Gastrocnemius medialis (tissue), 4 donors: ENCODE measurements around the gene TXNDC5.

ENCODE experiments used
- CTCF ChIP-seq, 5 experiments: fragments of 450-650 bp in 3 of 5; fragments of 200-600 bp in 2 of 5; sonication (generic) in 2 of 5; IDR thresholded peaks in 4 of 5; conservative IDR thresholded peaks in 1 of 5; 1 replicate in 4 of 5; 2 replicates in 1 of 5; pipeline ENCODE4 v1.5.1; 2016 to 2019; ENCODE audit warnings: antibody characterized with exemption in 5 of 5, mild to moderate bottlenecking in 3 of 5, moderate library complexity in 3 of 5
- POLR2A ChIP-seq, 2 donors: fragments of 450-650 bp; IDR thresholded peaks; one replicate each; pipeline ENCODE4 v1.6.1; 2017; ENCODE audit warnings: antibody characterized with exemption in 2 of 2, mild to moderate bottlenecking in 2 of 2, moderate library complexity in 2 of 2

DNA sequence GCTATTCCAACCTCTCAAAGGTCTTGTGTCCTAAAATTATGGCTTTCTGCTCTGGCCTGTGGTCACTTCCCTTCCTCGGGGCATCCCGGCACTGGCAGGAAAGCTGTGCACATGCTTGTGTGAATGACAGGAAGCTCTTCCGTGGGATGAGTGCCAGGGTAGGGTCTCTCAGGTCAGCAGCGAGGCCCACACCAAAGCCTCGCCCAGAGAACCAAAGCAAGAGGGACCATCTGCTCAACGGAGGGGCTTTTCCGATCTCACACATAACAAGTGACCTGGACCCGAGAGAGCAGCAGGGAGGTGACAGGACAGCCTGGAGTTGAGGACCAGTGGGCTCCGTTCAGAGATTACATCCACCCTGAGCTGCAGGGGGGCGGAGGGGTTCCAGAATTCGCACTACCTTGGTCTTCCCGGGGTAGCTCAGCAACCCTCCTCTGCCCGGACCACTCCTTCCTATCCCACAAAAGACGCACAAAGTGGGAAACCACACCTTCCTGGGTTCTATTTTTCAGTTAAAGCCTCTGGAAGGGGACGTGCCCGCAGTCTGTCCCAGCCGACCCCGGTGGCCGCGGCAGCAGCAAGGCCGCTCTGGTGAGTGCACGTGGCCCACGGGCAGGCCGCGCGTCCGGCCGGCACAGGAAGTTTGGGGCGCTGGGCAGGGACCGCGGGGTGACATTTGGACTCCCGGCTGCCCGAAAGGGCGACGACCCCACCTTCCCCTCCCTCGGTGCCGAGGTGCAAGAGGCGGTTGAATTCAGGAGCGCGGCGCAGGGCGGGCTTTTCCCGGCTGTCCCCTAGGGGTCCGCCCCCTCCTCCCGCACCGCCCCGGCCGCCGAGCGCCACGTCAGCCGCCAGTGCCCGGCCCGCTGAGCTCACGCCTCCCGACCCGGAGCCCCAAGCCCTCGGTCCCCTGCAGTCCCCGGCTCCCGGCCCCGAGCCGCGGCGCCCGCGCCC lies 988 bp downstream of the TXNDC5 start:
- TF ChIP-seq POLR2A (IDR thresholded peaks at IDR 0.05), result no peak
- peak in 1 of 5 experiments; percentile 8 for TF ChIP-seq CTCF (IDR thresholded peaks at IDR 0.05 in 4 of 5, conservative IDR thresholded peaks at IDR 0.05 in 1 of 5)
